GM19395 (cell line): ENCODE results near the gene FCER2.
"Not testable (repeated sequence)": the region's sequence is repeated elsewhere in the genome, so short reads cannot be mapped to it uniquely, and the experiment has no call there.

Experiments used
- ATAC-seq: cut with Tn5 transposase; IDR thresholded peaks from one replicate; pipeline ENCODE4 v1.9.1; 2021; ENCODE audit warnings: mild to moderate bottlenecking, moderate library complexity; ENCODE audit not compliant: unreplicated experiment

FCER2 gene

DNA sequence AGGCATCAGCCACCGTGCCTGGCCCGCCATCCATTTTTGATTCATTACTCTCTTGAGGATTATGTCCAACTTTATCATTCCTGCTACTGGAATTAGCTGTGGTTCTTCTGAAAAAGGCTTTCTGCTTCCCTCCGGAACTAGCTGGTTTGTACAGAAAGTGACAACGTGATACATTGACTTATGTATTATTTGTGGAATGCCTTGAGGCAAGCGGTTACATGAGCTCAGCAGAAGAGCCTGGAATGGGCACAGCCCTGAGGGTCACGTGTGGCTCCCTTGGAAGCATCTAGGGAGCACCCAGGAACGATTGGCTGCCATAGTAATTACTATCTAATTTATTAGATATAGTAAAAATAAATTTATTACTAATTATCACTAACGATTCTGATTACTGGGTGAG is 47.5 kb downstream of the FCER2 start:
- ATAC-seq, result no peak

DNA sequence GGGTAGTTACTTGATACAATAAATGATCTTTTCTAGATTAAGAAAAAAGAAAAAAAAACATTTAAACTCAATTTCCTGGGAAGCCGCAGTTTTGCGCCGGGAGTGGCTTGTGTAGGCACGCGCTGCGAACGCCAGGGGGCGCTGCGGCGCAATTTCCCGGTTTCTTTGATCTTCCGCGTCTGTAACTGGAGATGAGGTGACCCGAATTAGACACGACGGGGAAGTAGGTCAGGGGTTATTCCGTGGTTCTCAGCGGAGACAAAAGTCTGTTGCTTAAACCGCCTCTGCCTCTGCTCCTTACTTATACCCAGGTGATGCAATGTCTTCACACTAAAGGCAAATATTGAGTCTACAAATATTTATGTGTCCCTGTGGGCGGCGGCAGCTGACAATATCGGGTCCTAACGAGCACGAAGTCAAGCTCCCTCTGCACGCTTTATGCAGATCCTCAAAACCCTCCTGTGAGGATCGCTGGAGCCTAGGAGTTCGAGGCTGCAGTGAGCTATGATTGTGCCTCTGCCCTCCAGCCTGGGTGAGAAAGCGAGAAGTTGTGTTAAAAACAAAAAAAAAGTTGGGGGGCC is 49.8 kb downstream of the FCER2 start:
- no peak for ATAC-seq

GRCh38 chr19:7650148-7650547 is 51.8 kb downstream of the FCER2 start:
- no peak for ATAC-seq

GRCh38 chr19:7648265-7649014 is 53.5 kb downstream of the FCER2 start:
- ATAC-seq, result no peak

- no peak for ATAC-seq
Observed at GRCh38 chr19:7647156-7647555, 54.8 kb downstream of the FCER2 start.

GRCh38 chr19:7646426-7646700 is 55.6 kb downstream of the FCER2 start:
- no peak for ATAC-seq

DNA sequence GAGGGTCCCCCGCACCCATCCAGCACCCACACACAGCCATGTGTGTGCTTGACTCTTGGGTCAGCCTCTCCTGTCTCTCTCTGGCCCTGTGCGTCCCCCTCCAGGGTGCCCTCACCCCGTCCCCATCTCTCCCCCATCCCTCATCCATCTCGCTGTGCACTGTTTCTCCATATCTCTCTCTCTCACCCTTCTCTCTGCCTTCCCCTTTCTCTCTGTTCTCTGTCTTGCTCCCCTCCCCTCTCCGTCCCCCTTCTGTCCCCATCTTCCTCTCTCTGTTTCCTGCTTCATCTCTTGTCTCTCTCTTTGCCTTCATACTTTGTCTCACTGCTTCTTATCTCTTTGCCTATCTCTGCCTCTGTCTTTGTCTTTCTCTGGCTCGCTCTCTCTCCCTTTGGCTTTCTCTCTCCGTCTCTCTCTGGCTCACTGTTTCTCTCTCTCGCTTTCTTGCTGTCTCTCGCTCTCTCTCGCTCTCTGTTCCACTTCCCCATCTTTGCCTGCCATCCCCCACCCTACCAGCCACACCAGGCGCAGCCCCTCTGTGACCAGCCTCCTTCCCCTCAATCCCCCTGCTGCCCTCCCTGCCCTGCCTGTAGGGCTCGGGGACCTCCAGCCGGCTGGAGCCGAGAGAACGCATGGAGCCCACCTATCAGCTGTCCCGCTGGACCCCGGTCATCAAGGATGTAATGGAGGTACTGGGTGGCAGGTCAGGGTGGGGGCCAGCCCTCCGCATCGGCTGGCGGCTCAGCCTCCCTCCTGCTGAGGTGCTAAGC is 56.1 kb downstream of the FCER2 start:
- no peak for ATAC-seq

GRCh38 chr19:7645163-7645562 is 56.8 kb downstream of the FCER2 start:
- ATAC-seq, result no peak

DNA sequence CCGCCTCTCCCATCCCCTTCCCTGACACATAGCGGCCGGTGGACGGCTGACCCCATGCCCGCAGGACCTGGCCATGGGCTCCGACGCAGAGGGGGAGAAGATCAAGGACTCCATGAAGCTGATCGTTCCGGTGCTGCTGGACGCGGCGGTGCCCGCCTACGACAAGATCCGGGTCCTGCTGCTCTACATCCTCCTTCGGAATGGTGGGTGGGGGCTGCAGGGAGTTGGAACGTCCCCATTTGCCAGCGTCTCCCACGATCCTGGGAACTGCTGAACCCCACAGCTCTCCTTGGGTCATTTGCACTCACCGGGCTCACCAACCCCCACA is 57.4 kb downstream of the FCER2 start:
- no peak for ATAC-seq

- not testable (repeated sequence) for ATAC-seq
Observed at GRCh38 chr19:7643629-7644549, 58.0 kb downstream of the FCER2 start.

- ATAC-seq, result no peak
Observed at GRCh38 chr19:7643031-7643415, 58.9 kb downstream of the FCER2 start.

- ATAC-seq, result no peak
Observed at GRCh38 chr19:7642295-7643030, 59.5 kb downstream of the FCER2 start.

- no peak for ATAC-seq
Observed at GRCh38 chr19:7641290-7642276, 60.3 kb downstream of the FCER2 start.

GRCh38 chr19:7640803-7641202 is 61.1 kb downstream of the FCER2 start:
- ATAC-seq, result no peak

DNA sequence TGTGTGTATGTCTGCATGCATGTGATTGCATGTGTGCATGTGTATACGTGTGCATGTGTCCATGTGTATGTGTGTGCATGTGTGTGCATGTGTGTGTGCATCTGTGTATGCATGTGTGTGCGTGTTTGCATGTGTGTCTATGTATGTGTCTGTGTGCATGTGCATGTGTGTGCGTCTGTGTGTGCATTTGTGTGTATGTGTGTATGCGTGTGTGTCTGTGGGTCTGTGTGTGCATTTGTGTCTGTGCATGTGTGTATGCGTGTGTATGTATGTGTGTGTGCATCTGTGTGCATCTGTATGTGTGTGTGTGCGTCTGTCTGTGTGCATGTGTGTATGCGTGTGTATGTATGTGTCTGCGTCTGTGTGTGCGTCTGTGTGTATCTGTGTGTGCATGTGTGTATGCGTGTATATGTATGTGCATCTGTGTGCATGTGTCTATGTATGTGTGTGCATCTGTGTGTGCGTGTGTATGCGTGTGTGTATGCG is 62.0 kb downstream of the FCER2 start:
- no peak for ATAC-seq

DNA sequence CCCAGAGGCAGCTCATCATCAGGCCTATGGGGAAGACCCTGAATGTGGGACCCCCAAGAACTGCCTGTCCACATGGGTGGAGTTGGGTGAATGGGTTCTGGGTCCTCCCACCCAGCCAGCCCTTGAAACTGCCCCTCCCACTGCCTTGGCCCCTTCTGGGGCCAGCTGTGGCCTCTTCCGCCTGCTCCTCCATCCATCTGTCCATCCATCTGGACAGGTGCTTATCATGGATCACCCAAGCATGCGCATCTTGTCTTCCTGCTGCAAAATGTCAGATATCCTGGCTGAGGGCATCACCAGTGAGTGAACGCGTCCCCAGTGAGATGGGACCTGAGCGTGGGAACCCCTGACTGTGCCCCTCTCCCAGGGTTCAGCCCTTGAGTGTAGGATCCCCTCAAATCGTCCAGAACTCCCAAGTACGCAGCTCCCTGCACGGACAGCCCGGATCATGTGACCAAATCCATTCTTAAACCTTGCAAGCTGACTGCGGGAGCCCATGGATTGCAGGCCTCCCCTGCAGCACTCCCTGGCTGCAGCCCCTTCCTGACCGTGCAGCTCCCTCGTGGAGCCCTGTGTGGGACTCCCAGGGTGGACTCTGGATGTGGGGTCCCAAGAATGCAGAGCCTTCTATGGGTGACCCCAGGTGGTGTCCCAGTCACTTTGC is 63.0 kb downstream of the FCER2 start:
- no peak for ATAC-seq
